Measurements from ENCODE around the gene TNPO1. TPM values are rescaled to one million over a fixed set of nuclear protein-coding genes. Genes with fewer than 3 reads are reported as not detected.
A peak's percentile ranks its signal among the peaks of the same experiment; 100 is the strongest.
"Not testable (repeated sequence)": the region's sequence is repeated elsewhere in the genome, so short reads cannot be mapped to it uniquely, and the experiment has no call there.

The TNPO1 gene
- total RNA-seq (2014; rRNA removed; shearing (Covaris generic); ENCODE audit: low replicate concordance): 99.7 and 122 TPM in 2 replicates

DNA sequence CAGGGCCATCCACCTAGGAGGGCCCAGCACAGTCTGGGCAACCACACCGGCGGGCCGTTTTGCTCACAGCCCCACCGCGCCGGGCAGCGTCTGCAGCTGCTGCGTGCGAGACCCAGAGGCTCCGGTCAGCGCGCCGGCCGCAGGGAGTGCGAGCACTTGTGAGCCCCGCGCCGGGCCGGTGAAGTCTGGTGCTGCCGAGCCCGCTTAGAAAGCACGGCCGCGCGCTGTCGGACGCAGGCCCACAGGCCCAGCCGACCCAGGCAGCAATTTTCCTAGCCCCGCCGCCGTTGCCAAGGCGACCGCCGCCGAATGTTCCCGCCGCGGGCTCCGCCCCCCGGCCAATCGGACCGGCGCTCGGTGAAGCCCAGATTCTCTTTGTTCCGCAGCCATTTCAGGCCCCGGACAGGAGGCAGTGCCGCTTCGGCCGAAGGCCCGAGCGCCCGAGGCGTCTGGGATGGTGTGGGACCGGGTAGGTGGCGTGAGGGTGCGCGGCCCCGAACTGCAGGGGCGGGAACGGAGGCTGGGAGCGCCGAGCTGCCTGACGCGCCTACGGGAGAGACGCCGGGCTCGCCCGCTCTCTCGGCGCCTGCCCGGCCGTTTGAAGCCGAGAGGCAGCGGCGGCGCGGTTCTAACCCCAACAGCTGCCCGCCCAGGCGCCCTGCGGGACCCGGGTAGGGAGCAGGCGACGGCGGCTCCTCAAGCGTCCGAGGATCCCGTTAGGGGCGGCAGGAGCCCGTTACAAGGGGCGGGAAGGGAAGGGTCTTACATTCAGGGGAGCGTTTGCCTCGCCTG is at the start of gene TNPO1:
Gene TNPO1 (plus strand): TSS at position 378 of the 792 bp plus-strand sequence. CDS start 77 bp downstream, at position 455.
- in situ Hi-C loops (cut with HindIII; ENCODE audit: low pct_unique_long_range_greater_than_20kb, low sequenced_read_pairs): no loop called here
- DNase-seq (ENCODE audit: low read depth): peak; percentile 88

GRCh38 chr5:72767289-72768010 is 49.0 kb upstream of the TNPO1 start:
- in situ Hi-C loops (cut with HindIII; ENCODE audit: low pct_unique_long_range_greater_than_20kb, low sequenced_read_pairs): no loop called here
- DNase-seq (ENCODE audit: low read depth): peak; percentile 60

- DNase-seq (ENCODE audit: low read depth): no peak
- in situ Hi-C loops (cut with HindIII; ENCODE audit: low pct_unique_long_range_greater_than_20kb, low sequenced_read_pairs): no loop called here
Measured at GRCh38 chr5:72770266-72770665, 46.2 kb upstream of the TNPO1 start.

- in situ Hi-C loops (cut with HindIII; ENCODE audit: low pct_unique_long_range_greater_than_20kb, low sequenced_read_pairs): no loop called here
- DNase-seq (ENCODE audit: low read depth): no peak
Measured at GRCh38 chr5:72776684-72777083, 39.8 kb upstream of the TNPO1 start.

DNA sequence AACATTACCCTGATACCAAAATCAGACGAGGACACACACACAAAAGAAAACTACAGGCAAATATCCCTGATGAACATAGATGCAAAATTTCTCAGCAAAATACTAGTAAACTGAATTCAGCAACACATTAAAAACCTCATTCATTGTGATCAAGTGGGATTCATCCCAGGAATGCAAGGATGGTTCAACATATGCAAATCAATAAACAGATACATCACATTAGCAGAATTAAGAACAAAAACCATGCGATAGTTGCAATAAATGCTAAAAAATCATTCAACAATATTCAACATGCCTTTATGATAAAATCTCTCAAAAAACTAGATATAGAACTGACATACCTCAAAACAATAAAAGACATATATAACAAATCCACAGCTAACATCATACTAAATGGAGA is 36.9 kb upstream of the TNPO1 start:
- no peak for DNase-seq (ENCODE audit: low read depth)
- in situ Hi-C loops (cut with HindIII; ENCODE audit: low pct_unique_long_range_greater_than_20kb, low sequenced_read_pairs): no loop called here

- DNase-seq (ENCODE audit: low read depth): no peak
- in situ Hi-C loops (cut with HindIII; ENCODE audit: low pct_unique_long_range_greater_than_20kb, low sequenced_read_pairs): no loop called here
Measured at GRCh38 chr5:72783354-72783753, 33.1 kb upstream of the TNPO1 start.

GRCh38 chr5:72784129-72784528 is 32.3 kb upstream of the TNPO1 start:
- no peak for DNase-seq (ENCODE audit: low read depth)
- in situ Hi-C loops (cut with HindIII; ENCODE audit: low pct_unique_long_range_greater_than_20kb, low sequenced_read_pairs): no loop called here

GRCh38 chr5:72785801-72786200 is 30.7 kb upstream of the TNPO1 start:
- peak; percentile 49 for DNase-seq (ENCODE audit: low read depth)
- in situ Hi-C loops (cut with HindIII; ENCODE audit: low pct_unique_long_range_greater_than_20kb, low sequenced_read_pairs): no loop called here

GRCh38 chr5:72786676-72787075 is 29.8 kb upstream of the TNPO1 start:
- in situ Hi-C loops (cut with HindIII; ENCODE audit: low pct_unique_long_range_greater_than_20kb, low sequenced_read_pairs): no loop called here

DNA sequence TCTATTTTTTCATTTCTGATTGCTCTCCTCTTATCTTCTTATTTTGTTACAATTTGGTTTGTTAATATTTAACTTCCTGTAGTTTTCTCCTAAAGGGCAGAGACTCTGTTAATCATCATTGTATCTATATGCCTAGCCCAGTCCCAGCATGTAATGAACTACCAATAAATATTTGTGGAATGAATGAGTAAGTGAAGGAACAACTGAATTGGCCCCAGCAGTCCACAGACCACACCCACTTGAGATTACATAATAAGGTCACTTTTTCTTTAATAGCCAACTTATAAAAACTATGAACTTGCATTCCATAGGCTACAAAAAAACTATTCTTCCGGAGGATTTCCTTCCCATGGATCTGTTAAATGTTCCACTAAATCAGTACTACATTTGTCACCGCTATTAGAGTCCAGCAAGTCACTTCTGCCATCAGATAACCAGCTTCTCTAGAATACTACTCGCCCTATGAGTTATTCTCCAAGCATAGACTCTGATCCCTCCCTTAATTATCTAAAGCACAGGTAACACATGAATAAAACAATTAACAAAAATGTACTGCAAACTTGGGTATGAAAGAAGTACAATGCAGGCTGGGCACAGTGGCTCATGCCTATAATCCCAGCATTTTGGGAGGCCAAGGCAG is 27.5 kb upstream of the TNPO1 start:
- in situ Hi-C loops (cut with HindIII; ENCODE audit: low pct_unique_long_range_greater_than_20kb, low sequenced_read_pairs): no loop called here

More at GRCh38 chr5:72786676-72787075, 29.8 kb upstream of the TNPO1 start:
- no peak for DNase-seq (ENCODE audit: low read depth)

DNA sequence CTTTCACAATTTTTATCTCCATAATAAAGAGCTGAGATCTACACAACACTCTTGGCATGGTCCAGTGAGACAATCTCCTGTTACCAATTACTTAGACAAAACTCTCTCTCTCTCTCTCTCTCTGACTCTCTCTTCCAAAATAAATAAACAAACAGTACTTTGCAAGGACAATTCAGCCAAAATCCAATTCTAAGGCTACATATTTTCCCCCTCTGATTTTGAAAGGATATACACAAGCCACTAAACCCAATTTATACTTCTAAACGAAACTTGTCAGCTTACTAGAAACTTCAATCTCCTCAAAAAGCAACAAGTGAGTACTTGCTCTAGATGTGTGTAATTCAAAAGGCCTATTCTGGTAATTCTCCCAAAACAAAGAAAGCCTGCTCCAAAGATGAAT is 26.3 kb upstream of the TNPO1 start:
- DNase-seq (ENCODE audit: low read depth): no peak
- in situ Hi-C loops (cut with HindIII; ENCODE audit: low pct_unique_long_range_greater_than_20kb, low sequenced_read_pairs): no loop called here

More for the DNA sequence above, 27.5 kb upstream of the TNPO1 start:
- peak; percentile 81 for DNase-seq (ENCODE audit: low read depth)

- DNase-seq (ENCODE audit: low read depth); in situ Hi-C loops (cut with HindIII; ENCODE audit: low pct_unique_long_range_greater_than_20kb, low sequenced_read_pairs): not testable (repeated sequence)
Measured at GRCh38 chr5:72792662-72793061, 23.8 kb upstream of the TNPO1 start.

DNA sequence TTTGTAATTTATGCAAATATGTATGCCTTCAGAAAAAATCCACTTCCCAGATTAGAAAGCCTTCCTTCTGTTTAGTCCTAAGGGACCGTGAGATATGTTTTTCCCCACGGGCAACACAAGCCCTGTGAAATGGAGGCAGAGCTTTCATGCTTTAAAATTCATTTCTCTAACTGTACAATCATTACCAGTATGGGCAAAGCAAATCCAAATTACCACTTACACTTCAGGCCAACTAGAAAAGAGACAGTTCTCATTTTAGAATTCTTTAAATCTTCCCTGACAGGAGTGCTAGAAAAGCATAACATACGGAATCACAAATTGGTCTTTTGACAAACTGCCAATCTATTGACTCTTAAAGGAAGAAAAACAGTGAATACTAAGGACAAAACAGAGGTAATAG is 20.5 kb upstream of the TNPO1 start:
- in situ Hi-C loops (cut with HindIII; ENCODE audit: low pct_unique_long_range_greater_than_20kb, low sequenced_read_pairs): no loop called here
- DNase-seq (ENCODE audit: low read depth): no peak

- DNase-seq (ENCODE audit: low read depth): no peak
- in situ Hi-C loops (cut with HindIII; ENCODE audit: low pct_unique_long_range_greater_than_20kb, low sequenced_read_pairs): no loop called here
Measured at GRCh38 chr5:72799721-72800120, 16.7 kb upstream of the TNPO1 start.

GRCh38 chr5:72808637-72809036 is 7.8 kb upstream of the TNPO1 start:
- DNase-seq (ENCODE audit: low read depth); in situ Hi-C loops (cut with HindIII; ENCODE audit: low pct_unique_long_range_greater_than_20kb, low sequenced_read_pairs): not testable (repeated sequence)

- no peak for DNase-seq (ENCODE audit: low read depth)
- in situ Hi-C loops (cut with HindIII; ENCODE audit: low pct_unique_long_range_greater_than_20kb, low sequenced_read_pairs): no loop called here
Measured at GRCh38 chr5:72811849-72812248, 4.6 kb upstream of the TNPO1 start.

- in situ Hi-C loops (cut with HindIII; ENCODE audit: low pct_unique_long_range_greater_than_20kb, low sequenced_read_pairs): no loop called here
- DNase-seq (ENCODE audit: low read depth): no peak
Measured at GRCh38 chr5:72812488-72812887, 4.0 kb upstream of the TNPO1 start.

GRCh38 chr5:72814104-72814503 is 2.4 kb upstream of the TNPO1 start:
- in situ Hi-C loops (cut with HindIII; ENCODE audit: low pct_unique_long_range_greater_than_20kb, low sequenced_read_pairs): no loop called here
- no peak for DNase-seq (ENCODE audit: low read depth)

GRCh38 chr5:72814864-72815263 is 1.6 kb upstream of the TNPO1 start:
- DNase-seq (ENCODE audit: low read depth): no peak
- in situ Hi-C loops (cut with HindIII; ENCODE audit: low pct_unique_long_range_greater_than_20kb, low sequenced_read_pairs): no loop called here

Measured in Caki2 (cell line).